Body of pancreas (tissue), 4 donors: Measurements from ENCODE around the gene LRRC75A.

ENCODE experiments used
- CTCF ChIP-seq, 7 experiments: fragments of 450-650 bp in 4 of 7; fragments of 200-600 bp in 3 of 7; sonication (generic) in 3 of 7; IDR thresholded peaks; one replicate each; pipeline ENCODE4 v1.5.1; 2016 to 2019; ENCODE audit warnings: antibody characterized with exemption in 7 of 7
- POLR2A ChIP-seq, 3 donors: fragments of 450-650 bp; IDR thresholded peaks; one replicate each; pipeline ENCODE4 v1.6.1; 2016; ENCODE audit warnings: antibody characterized with exemption in 3 of 3, mild to moderate bottlenecking in 2 of 3

- TF ChIP-seq CTCF (IDR thresholded peaks at IDR 0.05) (no peak), POLR2A (IDR thresholded peaks at IDR 0.05) (no peak)
Observed at GRCh38 chr17:16484445-16485175, 7.4 kb downstream of the LRRC75A start.
